Activated T-cell treated with anti-CD3 and anti-CD28 coated beads, Interleukin-2, amount 50 U/mL, for 72 hours (primary cell): ENCODE results near the gene JAKMIP1. TPM values are rescaled to one million over a fixed set of nuclear protein-coding genes. Genes with fewer than 3 reads are reported as not detected.

Experiments used
- ATAC-seq, 2 donors: fragments of 150-1000 bp; cut with Tn5 transposase; replicated peaks in 1 of 2; 2 replicates each; pipeline ENCODE4 v1.10.0; 2021; ENCODE audit warnings: moderate library complexity in 2 of 2, mild to moderate bottlenecking in 1 of 2
- DNase-seq, 2 donors: peaks; one replicate each; pipeline ENCODE4 v3.0.0; 2021 to 2022; ENCODE audit warnings: mixed read lengths in 1 of 2
- H3K27ac Mint-ChIP-seq: one replicate; pipeline ENCODE4 v1.8.0; 2022; ENCODE audit warnings: mild to moderate bottlenecking, moderate library complexity, mixed read lengths
- H3K27me3 Mint-ChIP-seq: one replicate; pipeline ENCODE4 v1.8.0; 2022; ENCODE audit warnings: low read depth, mixed read lengths
- H3K36me3 Mint-ChIP-seq, 2 donors: one replicate each; pipeline ENCODE4 v1.8.0; 2022; ENCODE audit warnings: mixed read lengths in 2 of 2, mild to moderate bottlenecking in 1 of 2; ENCODE audit not compliant: insufficient read depth in 2 of 2
- H3K4me1 Mint-ChIP-seq: one replicate; pipeline ENCODE4 v1.8.0; 2022; ENCODE audit warnings: low read depth, mixed read lengths
- H3K4me3 Mint-ChIP-seq, 2 donors: one replicate each; pipeline ENCODE4 v1.8.0; 2022; ENCODE audit warnings: mild to moderate bottlenecking in 2 of 2, mixed read lengths in 2 of 2, moderate library complexity in 2 of 2
- H3K9me3 Mint-ChIP-seq, 2 donors: one replicate each; pipeline ENCODE4 v1.8.0; 2022; ENCODE audit warnings: mixed read lengths in 2 of 2
- total RNA-seq, 2 donors: library from RNA; stranded (reverse); gene quantifications; one replicate each; pipeline ENCODE4 v1.2.3, GENCODE V29; 2022

Gene JAKMIP1
- total RNA-seq, 2 donors from 2014 or later, result 9.0 to 33.7 TPM

DNA sequence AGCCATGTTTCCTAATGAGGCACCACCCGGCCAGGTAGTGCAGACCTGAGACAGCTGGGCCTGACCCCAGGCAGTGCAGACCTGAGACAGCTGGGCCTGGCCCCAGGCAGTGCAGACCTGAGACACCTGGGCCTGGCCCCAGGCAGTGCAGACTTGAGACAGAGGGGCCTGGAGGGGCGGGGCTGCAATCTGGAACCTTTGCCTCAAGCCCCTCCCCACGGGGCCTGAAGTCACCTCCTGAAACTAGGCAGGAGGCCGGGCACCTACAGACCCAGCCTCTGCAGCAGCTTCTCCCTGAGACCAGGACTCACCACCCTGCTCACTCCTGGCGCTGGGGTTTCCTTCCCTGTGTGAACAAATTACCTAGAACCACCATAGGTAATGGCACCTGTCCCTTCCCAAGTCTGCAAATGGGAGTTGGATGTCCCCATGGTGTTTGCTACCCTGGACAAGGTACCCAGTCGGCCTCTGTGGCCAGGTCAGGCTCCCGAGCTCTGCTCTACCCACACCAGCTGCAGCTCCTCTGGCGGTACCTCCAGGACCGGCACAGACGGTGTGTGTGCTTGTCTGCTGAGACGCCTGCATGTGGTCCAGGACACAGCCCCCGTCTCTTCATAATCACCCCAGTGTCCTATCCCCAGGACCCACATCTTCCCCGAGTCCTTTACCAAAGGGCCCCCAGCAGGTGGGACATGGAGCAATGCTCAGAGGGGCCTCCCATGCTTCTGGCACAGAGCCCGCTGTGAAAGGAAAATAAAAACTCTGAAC is 129.0 kb downstream of the JAKMIP1 start:
- no peak overlapping the region for H3K27ac Mint-ChIP-seq
- H3K4me1 Mint-ChIP-seq, result no peaks in the 10 kb centered on the region
- no peaks in the 10 kb centered on the region for H3K27me3 Mint-ChIP-seq
- DNase-seq, result no peak
- ATAC-seq, result no peak
- no peaks in the 10 kb centered on the region for H3K9me3 Mint-ChIP-seq
- no peak overlapping the region for H3K4me3 Mint-ChIP-seq
- H3K36me3 Mint-ChIP-seq, result no peaks in the 10 kb centered on the region

GRCh38 chr4:6069845-6070709 is 130.3 kb downstream of the JAKMIP1 start:
- no peak overlapping the region for H3K4me3 Mint-ChIP-seq

GRCh38 chr4:6068986-6069385 is 131.4 kb downstream of the JAKMIP1 start:
- ATAC-seq (no peak), DNase-seq (no peak)
- H3K4me3 Mint-ChIP-seq, result no peak overlapping the region
- no peak overlapping the region for H3K27ac Mint-ChIP-seq
- no peaks in the 10 kb centered on the region for H3K36me3 Mint-ChIP-seq
- H3K27me3 Mint-ChIP-seq, result no peaks in the 10 kb centered on the region
- no peaks in the 10 kb centered on the region for H3K4me1 Mint-ChIP-seq
- H3K9me3 Mint-ChIP-seq, result no peaks in the 10 kb centered on the region

More at GRCh38 chr4:6069845-6070709, 130.3 kb downstream of the JAKMIP1 start:
- H3K9me3 Mint-ChIP-seq, result no peaks in the 10 kb centered on the region
- H3K27me3 Mint-ChIP-seq, result no peaks in the 10 kb centered on the region
- H3K36me3 Mint-ChIP-seq, result no peaks in the 10 kb centered on the region
- no peaks in the 10 kb centered on the region for H3K4me1 Mint-ChIP-seq
- DNase-seq (no peak), ATAC-seq (no peak)
- H3K27ac Mint-ChIP-seq, result no peak overlapping the region

DNA sequence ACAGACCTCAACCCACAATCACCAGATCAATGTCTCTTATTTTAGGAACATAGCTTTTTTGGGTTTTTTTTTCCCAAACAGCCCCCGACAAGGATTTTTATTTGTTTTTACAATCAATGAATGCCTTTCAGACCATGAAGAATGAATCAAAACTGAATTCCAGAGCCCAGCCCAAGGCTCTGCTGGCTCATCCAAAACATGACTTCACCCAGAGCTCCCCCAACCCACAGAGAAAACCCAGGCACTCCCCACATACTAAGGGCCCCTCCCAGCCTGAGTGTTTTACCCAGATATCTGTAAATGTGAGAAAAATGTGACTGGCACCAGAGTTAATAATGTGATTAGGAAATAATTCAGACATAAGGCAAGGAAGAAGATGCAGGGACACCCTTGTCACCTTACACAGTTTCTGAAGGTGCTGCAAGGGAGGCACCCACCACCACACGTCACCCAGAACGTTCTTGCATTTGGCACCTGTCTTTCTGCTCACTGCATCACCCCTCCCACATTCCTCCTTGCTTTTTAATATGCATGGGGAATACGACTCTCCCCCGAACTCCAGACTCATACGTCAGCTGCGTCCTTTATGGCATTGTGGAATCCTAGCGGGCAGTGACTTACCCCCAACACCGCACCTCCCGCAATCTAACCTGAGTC is 134.3 kb downstream of the JAKMIP1 start:
- H3K36me3 Mint-ChIP-seq, result peaks cover 1 to 2% of the 10 kb centered on the region in 2 donors
- no peaks in the 10 kb centered on the region for H3K27me3 Mint-ChIP-seq
- no peak overlapping the region for H3K4me3 Mint-ChIP-seq
- DNase-seq (no peak), ATAC-seq (no peak)
- no peaks in the 10 kb centered on the region for H3K4me1 Mint-ChIP-seq
- no peak overlapping the region for H3K27ac Mint-ChIP-seq
- peaks cover 0 to 1% of the 10 kb centered on the region in 2 donors for H3K9me3 Mint-ChIP-seq

GRCh38 chr4:6065166-6065565 is 135.2 kb downstream of the JAKMIP1 start:
- no peaks in the 10 kb centered on the region for H3K27me3 Mint-ChIP-seq
- no peaks in the 10 kb centered on the region for H3K4me1 Mint-ChIP-seq
- peaks cover 3 to 4% of the 10 kb centered on the region in 2 donors for H3K9me3 Mint-ChIP-seq
- H3K27ac Mint-ChIP-seq, result no peak overlapping the region
- H3K36me3 Mint-ChIP-seq, result peaks cover 5 to 7% of the 10 kb centered on the region in 2 donors
- no peak overlapping the region for H3K4me3 Mint-ChIP-seq
- DNase-seq (no peak), ATAC-seq (no peak)

DNA sequence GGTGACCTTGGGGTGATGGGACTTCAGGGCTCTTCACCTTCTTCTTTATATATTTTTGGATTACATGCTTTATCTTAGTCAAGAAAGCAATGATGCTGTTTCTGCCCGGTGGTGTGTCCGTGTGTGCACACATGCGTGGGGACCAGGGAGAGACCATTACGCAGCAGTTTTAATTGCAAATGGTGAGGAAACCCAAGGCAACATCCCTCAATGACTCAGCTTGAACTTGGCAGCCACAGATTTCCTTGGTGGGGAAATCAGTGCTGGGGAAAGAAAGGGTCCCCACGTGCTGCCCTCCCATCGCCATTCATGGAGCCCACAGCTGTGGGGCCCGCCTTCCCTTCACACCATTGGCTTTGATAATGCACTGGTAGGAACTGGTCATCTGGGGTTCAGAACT is 136.0 kb downstream of the JAKMIP1 start:
- Mint-ChIP-seq H3K27me3 (no peaks in the 10 kb centered on the region), H3K4me3 (no peak overlapping the region), H3K4me1 (no peaks in the 10 kb centered on the region), H3K27ac (no peak overlapping the region), H3K36me3 (peaks cover 8 to 9% of the 10 kb centered on the region in 2 donors), H3K9me3 (peaks cover 3 to 6% of the 10 kb centered on the region in 2 donors)
- no peak for ATAC-seq
- no peak for DNase-seq

DNA sequence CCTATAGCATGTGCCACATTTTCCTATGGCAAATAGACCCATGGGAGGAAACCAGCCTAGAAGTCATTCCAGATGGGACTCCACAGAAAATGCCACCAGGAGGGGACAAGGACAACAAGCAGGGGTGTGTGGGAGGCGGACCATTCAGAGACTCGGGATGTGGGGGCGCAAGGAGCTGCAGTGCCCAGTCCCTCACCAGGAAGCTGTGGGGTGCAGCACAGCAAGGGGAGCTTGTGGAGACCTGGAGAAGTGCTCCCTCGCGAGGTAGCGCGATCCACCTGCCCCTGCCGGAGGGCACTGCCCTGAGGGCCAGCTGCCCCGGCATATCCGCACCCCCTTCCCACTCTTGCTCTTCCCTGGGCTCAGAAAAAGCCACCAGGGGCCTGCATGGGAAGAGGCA is 136.7 kb downstream of the JAKMIP1 start:
- DNase-seq (no peak), ATAC-seq (no peak)
- H3K4me3 Mint-ChIP-seq, result no peak overlapping the region
- no peaks in the 10 kb centered on the region for H3K27me3 Mint-ChIP-seq
- H3K27ac Mint-ChIP-seq, result no peak overlapping the region
- H3K4me1 Mint-ChIP-seq, result no peaks in the 10 kb centered on the region
- peaks cover 9 to 12% of the 10 kb centered on the region in 2 donors for H3K36me3 Mint-ChIP-seq
- H3K9me3 Mint-ChIP-seq, result peaks cover 3 to 9% of the 10 kb centered on the region in 2 donors

GRCh38 chr4:6062133-6062532 is 138.2 kb downstream of the JAKMIP1 start:
- no peak overlapping the region for H3K27ac Mint-ChIP-seq
- DNase-seq (no peak), ATAC-seq (no peak)
- H3K27me3 Mint-ChIP-seq, result no peaks in the 10 kb centered on the region
- H3K4me3 Mint-ChIP-seq, result no peak overlapping the region
- H3K36me3 Mint-ChIP-seq, result peaks cover 12% of the 10 kb centered on the region in 2 donors
- no peaks in the 10 kb centered on the region for H3K4me1 Mint-ChIP-seq
- peaks cover 4 to 11% of the 10 kb centered on the region in 2 donors for H3K9me3 Mint-ChIP-seq

GRCh38 chr4:6059375-6059805 is 141.0 kb downstream of the JAKMIP1 start:
- DNase-seq (no peak), ATAC-seq (no peak)
- Mint-ChIP-seq H3K4me1 (no peaks in the 10 kb centered on the region), H3K27me3 (no peaks in the 10 kb centered on the region), H3K36me3 (peaks cover 14 to 16% of the 10 kb centered on the region in 2 donors), H3K9me3 (peaks cover 8 to 14% of the 10 kb centered on the region in 2 donors), H3K4me3 (no peak overlapping the region), H3K27ac (no peak overlapping the region)

DNA sequence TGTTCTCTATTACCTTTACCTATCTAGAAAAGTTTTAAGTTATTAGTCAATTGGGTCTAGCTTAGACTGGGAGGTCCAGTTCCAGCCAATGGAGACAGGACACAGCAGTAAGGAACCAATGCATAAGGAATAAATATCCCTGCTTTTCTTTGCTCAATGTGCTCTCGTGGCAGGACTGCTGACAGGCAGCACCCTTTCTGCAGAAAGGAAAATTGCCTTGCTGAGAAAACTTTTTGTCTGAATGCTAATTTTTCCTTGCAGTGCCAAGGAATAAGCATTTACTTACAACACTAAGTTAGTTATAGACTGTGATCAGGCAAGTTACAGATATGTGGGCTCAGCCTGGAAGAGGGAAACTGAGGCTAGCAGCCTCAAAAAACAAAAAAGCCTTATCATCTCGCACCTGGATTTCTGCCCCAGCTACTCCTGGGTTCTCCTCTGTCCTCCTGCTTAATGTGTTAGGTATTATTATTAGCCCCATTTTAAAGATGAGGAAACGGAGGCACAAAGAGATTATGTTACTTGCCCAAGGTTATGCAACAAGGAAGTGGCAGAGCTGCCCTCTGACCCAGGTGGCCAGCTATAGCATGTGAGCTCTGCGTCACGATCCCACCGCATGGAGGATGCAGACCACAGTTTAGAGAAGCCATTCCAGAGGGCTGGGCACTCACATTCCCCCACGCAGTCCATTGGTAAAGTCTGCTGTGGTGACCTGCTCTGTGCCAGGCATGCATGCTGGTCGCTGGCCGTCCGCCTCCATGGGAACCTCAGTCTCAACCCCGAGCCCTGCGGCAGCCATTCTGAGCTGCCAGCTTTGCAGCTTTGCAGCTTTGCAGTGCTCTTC is 141.6 kb downstream of the JAKMIP1 start:
- H3K27ac Mint-ChIP-seq, result no peak overlapping the region
- no peak overlapping the region for H3K4me3 Mint-ChIP-seq
- H3K36me3 Mint-ChIP-seq, result peaks cover 14 to 16% of the 10 kb centered on the region in 2 donors
- ATAC-seq (no peak), DNase-seq (no peak)
- peaks cover 8 to 14% of the 10 kb centered on the region in 2 donors for H3K9me3 Mint-ChIP-seq
- H3K27me3 Mint-ChIP-seq, result no peaks in the 10 kb centered on the region
- H3K4me1 Mint-ChIP-seq, result no peaks in the 10 kb centered on the region

GRCh38 chr4:6056976-6057766 is 143.2 kb downstream of the JAKMIP1 start:
- H3K9me3 Mint-ChIP-seq, result peaks cover 8 to 14% of the 10 kb centered on the region in 2 donors
- no peaks in the 10 kb centered on the region for H3K27me3 Mint-ChIP-seq

GRCh38 chr4:6055436-6055835 is 144.9 kb downstream of the JAKMIP1 start:
- ATAC-seq, result no peak
- Mint-ChIP-seq H3K9me3 (peaks cover 5 to 14% of the 10 kb centered on the region in 2 donors), H3K36me3 (peaks cover 11 to 13% of the 10 kb centered on the region in 2 donors), H3K4me3 (no peak overlapping the region), H3K4me1 (no peaks in the 10 kb centered on the region), H3K27me3 (no peaks in the 10 kb centered on the region), H3K27ac (no peak overlapping the region)
- no peak for DNase-seq

More at GRCh38 chr4:6056976-6057766, 143.2 kb downstream of the JAKMIP1 start:
- H3K4me3 Mint-ChIP-seq, result no peak overlapping the region
- H3K36me3 Mint-ChIP-seq, result peaks cover 13 to 16% of the 10 kb centered on the region in 2 donors
- no peaks in the 10 kb centered on the region for H3K4me1 Mint-ChIP-seq
- ATAC-seq (no peak), DNase-seq (no peak)
- no peak overlapping the region for H3K27ac Mint-ChIP-seq
